ENCODE data around the gene WRNIP1.

Gene WRNIP1

GRCh38 chr6:2773449-2773848 lies 8.3 kb downstream of the WRNIP1 start:
- TF ChIP-seq CTCF (IDR thresholded peaks at IDR 0.05; ENCODE audit: insufficient read depth, low read length, poor library complexity, severe bottlenecking) = no peak
- no peak for TF ChIP-seq EZH2phosphoT487 (conservative IDR thresholded peaks at IDR 0.05; ENCODE audit: low read length)
- no peaks in the 10 kb centered on the region for H3K27me3 ChIP-seq (ENCODE audit: low read length)
- H3K4me3 ChIP-seq (ENCODE audit: insufficient read depth, low read length, poor library complexity, severe bottlenecking) = no peak overlapping the region
- no peak overlapping the region for H3K4me2 ChIP-seq (ENCODE audit: low read depth, low read length, poor library complexity, severe bottlenecking)
- no peak overlapping the region for H3K9ac ChIP-seq (ENCODE audit: low read length)
- H3K79me2 ChIP-seq (ENCODE audit: insufficient read depth, low read length) = peaks cover 100% of the 10 kb centered on the region
- H3K27ac ChIP-seq (ENCODE audit: low read depth, low read length) = no peak overlapping the region
- H3K36me3 ChIP-seq (ENCODE audit: low read length) = peaks cover 70% of the 10 kb centered on the region
- H3K9me3 ChIP-seq (ENCODE audit: insufficient read depth, low read length) = no peaks in the 10 kb centered on the region
- no peak overlapping the region for H2AFZ ChIP-seq (ENCODE audit: low read depth, low read length, severe bottlenecking)
- H3K9me2 ChIP-seq (replicated peaks; ENCODE audit: insufficient read depth, low read length) = no peaks in the 10 kb centered on the region
- no peaks in the 10 kb centered on the region; the same call in 1 of the 2 replicates for H3F3A ChIP-seq (ENCODE audit: insufficient read depth)
- peaks cover 53% of the 10 kb centered on the region for H4K20me1 ChIP-seq (ENCODE audit: low read depth, low read length)

GRCh38 chr6:2775003-2775402 lies 9.8 kb downstream of the WRNIP1 start:
- Histone ChIP-seq H3K79me2 (ENCODE audit: insufficient read depth, low read length) (peaks cover 100% of the 10 kb centered on the region), H2AFZ (ENCODE audit: low read depth, low read length, severe bottlenecking) (no peak overlapping the region), H3K9me2 (replicated peaks; ENCODE audit: insufficient read depth, low read length) (no peaks in the 10 kb centered on the region), H4K20me1 (ENCODE audit: low read depth, low read length) (peaks cover 39% of the 10 kb centered on the region; the same call in 1 of the 2 replicates), H3K4me3 (ENCODE audit: insufficient read depth, low read length, poor library complexity, severe bottlenecking) (no peak overlapping the region), H3K27ac (ENCODE audit: low read depth, low read length) (no peak overlapping the region), H3K27me3 (ENCODE audit: low read length) (no peaks in the 10 kb centered on the region), H3K36me3 (ENCODE audit: low read length) (peaks cover 61% of the 10 kb centered on the region), H3K9me3 (ENCODE audit: insufficient read depth, low read length) (no peaks in the 10 kb centered on the region), H3K9ac (ENCODE audit: low read length) (no peak overlapping the region), H3K4me2 (ENCODE audit: low read depth, low read length, poor library complexity, severe bottlenecking) (no peak overlapping the region), H3F3A (ENCODE audit: insufficient read depth) (no peaks in the 10 kb centered on the region; the same call in 1 of the 2 replicates)
- no peak for TF ChIP-seq CTCF (IDR thresholded peaks at IDR 0.05; ENCODE audit: insufficient read depth, low read length, poor library complexity, severe bottlenecking)
- TF ChIP-seq EZH2phosphoT487 (conservative IDR thresholded peaks at IDR 0.05; ENCODE audit: low read length) = no peak

- Histone ChIP-seq H3K27me3 (ENCODE audit: low read length) (no peaks in the 10 kb centered on the region), H4K20me1 (ENCODE audit: low read depth, low read length) (peaks cover 24% of the 10 kb centered on the region; the same call in 1 of the 2 replicates), H3K36me3 (ENCODE audit: low read length) (peaks cover 54% of the 10 kb centered on the region)
Measured at GRCh38 chr6:2777249-2777648, 12.1 kb downstream of the WRNIP1 start.

More at GRCh38 chr6:2777249-2777648, 12.1 kb downstream of the WRNIP1 start:
- H3K4me3 ChIP-seq (ENCODE audit: insufficient read depth, low read length, poor library complexity, severe bottlenecking) = no peak overlapping the region
- no peak overlapping the region for H2AFZ ChIP-seq (ENCODE audit: low read depth, low read length, severe bottlenecking)
- H3K79me2 ChIP-seq (ENCODE audit: insufficient read depth, low read length) = peaks cover 99% of the 10 kb centered on the region
- H3K9me3 ChIP-seq (ENCODE audit: insufficient read depth, low read length) = no peaks in the 10 kb centered on the region
- H3K27ac ChIP-seq (ENCODE audit: low read depth, low read length) = no peak overlapping the region
- no peak overlapping the region for H3K4me2 ChIP-seq (ENCODE audit: low read depth, low read length, poor library complexity, severe bottlenecking)
- H3K9me2 ChIP-seq (replicated peaks; ENCODE audit: insufficient read depth, low read length) = no peaks in the 10 kb centered on the region
- H3F3A ChIP-seq (ENCODE audit: insufficient read depth) = no peaks in the 10 kb centered on the region; the same call in 1 of the 2 replicates
- TF ChIP-seq EZH2phosphoT487 (conservative IDR thresholded peaks at IDR 0.05; ENCODE audit: low read length) (no peak), CTCF (IDR thresholded peaks at IDR 0.05; ENCODE audit: insufficient read depth, low read length, poor library complexity, severe bottlenecking) (no peak)
- no peak overlapping the region for H3K9ac ChIP-seq (ENCODE audit: low read length)
